SK-N-SH treated with all-trans-retinoic acid at 6 μM for 48 hours (cell line): ENCODE data around the gene RPS19BP1.

ENCODE experiments used
- ATAC-seq: fragments of 200-7000 bp; cut with Tn5 transposase; 3 replicates; pipeline ENCODE4 v1.9.1; 2020; ENCODE audit warnings: mild to moderate bottlenecking, moderate library complexity
- ARNTL ChIP-seq: fragments of 450-650 bp; formaldehyde crosslinking; IDR thresholded peaks from 2 replicates; pipeline ENCODE4 v1.5.0; 2020; ENCODE audit warnings: low read depth, mild to moderate bottlenecking, moderate library complexity, borderline replicate concordance
- BACH2 ChIP-seq: fragments of 250-450 bp; sonication (Bioruptor Pico); IDR thresholded peaks from 2 replicates; pipeline ENCODE4 v1.9.0; 2021; ENCODE audit warnings: mild to moderate bottlenecking, borderline replicate concordance
- CSDC2 ChIP-seq: fragments of 250-450 bp; sonication (Bioruptor Pico); IDR thresholded peaks from 2 replicates; pipeline ENCODE4 v1.5.0; 2020; ENCODE audit warnings: mild to moderate bottlenecking, moderate library complexity
- GLIS3 ChIP-seq: fragments of 250-450 bp; sonication (Bioruptor Pico); IDR thresholded peaks from 2 replicates; pipeline ENCODE4 v1.5.0; 2020; ENCODE audit warnings: mild to moderate bottlenecking, moderate library complexity
- ISL1 ChIP-seq: fragments of 250-450 bp; sonication (Bioruptor Pico); IDR thresholded peaks from 2 replicates; pipeline ENCODE4 v2.1.2; 2022; ENCODE audit warnings: mild to moderate bottlenecking, moderate library complexity
- OSR1 ChIP-seq: fragments of 250-450 bp; sonication (Bioruptor Pico); IDR thresholded peaks from 2 replicates; pipeline ENCODE4 v1.8.0; 2022; ENCODE audit warnings: moderate library complexity, mild to moderate bottlenecking, inconsistent platforms
- PPARA ChIP-seq: fragments of 250-450 bp; sonication (Bioruptor Pico); IDR thresholded peaks from 2 replicates; pipeline ENCODE4 v1.5.0; 2020; ENCODE audit warnings: mild to moderate bottlenecking, borderline replicate concordance
- RARB ChIP-seq: fragments of 250-450 bp; sonication (Bioruptor Pico); IDR thresholded peaks from 2 replicates; pipeline ENCODE4 v1.8.0; 2021; ENCODE audit warnings: mild to moderate bottlenecking, moderate library complexity
- SNAI2 ChIP-seq: fragments of 250-450 bp; sonication (Bioruptor Pico); IDR thresholded peaks from 2 replicates; pipeline ENCODE4 v1.5.0; 2020; ENCODE audit warnings: mild to moderate bottlenecking, moderate library complexity
- TCF4 ChIP-seq: fragments of 250-450 bp; sonication (Bioruptor Pico); IDR thresholded peaks from 2 replicates; pipeline ENCODE4 v1.8.0; 2021; ENCODE audit warnings: mild to moderate bottlenecking, moderate library complexity, borderline replicate concordance
- TOX ChIP-seq: fragments of 250-450 bp; sonication (Bioruptor Pico); IDR thresholded peaks from 2 replicates; pipeline ENCODE4 v1.8.0; 2021; ENCODE audit warnings: mild to moderate bottlenecking, moderate library complexity, borderline replicate concordance
- ZC3H10 ChIP-seq: fragments of 250-450 bp; sonication (Bioruptor Pico); IDR thresholded peaks from 2 replicates; pipeline ENCODE4 v1.5.1; 2021; ENCODE audit warnings: mild to moderate bottlenecking, moderate library complexity
- ZFP3 ChIP-seq: fragments of 250-450 bp; sonication (Bioruptor Pico); IDR thresholded peaks from 2 replicates; pipeline ENCODE4 v1.5.0; 2020; ENCODE audit warnings: mild to moderate bottlenecking, moderate library complexity
- ZFP30 ChIP-seq: fragments of 450-650 bp; formaldehyde crosslinking; IDR thresholded peaks from 2 replicates; pipeline ENCODE4 v1.5.0; 2022; ENCODE audit warnings: mild to moderate bottlenecking, moderate library complexity
- ZNF70 ChIP-seq: fragments of 450-650 bp; formaldehyde crosslinking; IDR thresholded peaks from 2 replicates; pipeline ENCODE4 v1.5.0; 2020; ENCODE audit warnings: mild to moderate bottlenecking, moderate library complexity
- ZNF8 ChIP-seq: fragments of 450-650 bp; formaldehyde crosslinking; IDR thresholded peaks from 2 replicates; pipeline ENCODE4 v1.5.0; 2020; ENCODE audit warnings: mild to moderate bottlenecking, moderate library complexity
- TF ChIP-seq, protein P1 (sequence below): fragments of 250-450 bp; sonication (Bioruptor Pico); IDR thresholded peaks from 2 replicates; pipeline ENCODE4 v1.8.0; 2020; ENCODE audit warnings: mild to moderate bottlenecking, moderate library complexity, borderline replicate concordance
- TF ChIP-seq, protein P2 (sequence below): fragments of 250-450 bp; sonication (Bioruptor Pico); IDR thresholded peaks from 2 replicates; pipeline ENCODE4 v1.5.1; 2021; ENCODE audit warnings: mild to moderate bottlenecking, moderate library complexity
- TF ChIP-seq, protein P3 (sequence below): fragments of 250-450 bp; sonication (Bioruptor Pico); IDR thresholded peaks from 2 replicates; pipeline ENCODE4 v1.5.1; 2020; ENCODE audit warnings: low read depth, mild to moderate bottlenecking, moderate library complexity

The RPS19BP1 gene

DNA sequence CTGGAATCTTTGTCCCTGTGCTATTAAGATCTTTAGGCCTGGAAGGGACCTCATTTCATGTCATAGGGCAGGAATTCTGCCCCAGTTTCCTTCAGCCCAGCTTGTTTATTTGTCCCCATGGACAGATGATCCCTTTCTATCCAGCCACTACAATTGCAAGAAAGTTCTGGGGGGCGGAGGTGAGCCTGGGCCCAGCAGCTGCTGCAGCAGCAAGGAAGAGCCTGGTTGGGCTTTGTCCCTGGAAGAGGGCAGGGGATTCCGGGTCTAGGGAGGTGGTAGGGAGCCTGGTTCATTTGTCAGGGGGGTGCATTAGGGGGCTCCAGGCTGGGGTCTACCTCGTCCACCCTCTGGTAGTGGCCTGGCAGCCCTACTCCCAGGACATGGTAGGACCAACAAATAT is 21.6 kb upstream of the RPS19BP1 start:
- no peak for TF ChIP-seq ISL1 (CRISPR knock-in tag)
- TF ChIP-seq ZC3H10 (CRISPR knock-in tag): no peak
- no peak for TF ChIP-seq OSR1 (CRISPR knock-in tag)
- TF ChIP-seq CSDC2 (CRISPR knock-in tag): no peak
- no peak for TF ChIP-seq RARB
- no peak for TF ChIP-seq PPARA (CRISPR knock-in tag)
- TF ChIP-seq ZFP3: no peak
- TF ChIP-seq, protein P1, sequence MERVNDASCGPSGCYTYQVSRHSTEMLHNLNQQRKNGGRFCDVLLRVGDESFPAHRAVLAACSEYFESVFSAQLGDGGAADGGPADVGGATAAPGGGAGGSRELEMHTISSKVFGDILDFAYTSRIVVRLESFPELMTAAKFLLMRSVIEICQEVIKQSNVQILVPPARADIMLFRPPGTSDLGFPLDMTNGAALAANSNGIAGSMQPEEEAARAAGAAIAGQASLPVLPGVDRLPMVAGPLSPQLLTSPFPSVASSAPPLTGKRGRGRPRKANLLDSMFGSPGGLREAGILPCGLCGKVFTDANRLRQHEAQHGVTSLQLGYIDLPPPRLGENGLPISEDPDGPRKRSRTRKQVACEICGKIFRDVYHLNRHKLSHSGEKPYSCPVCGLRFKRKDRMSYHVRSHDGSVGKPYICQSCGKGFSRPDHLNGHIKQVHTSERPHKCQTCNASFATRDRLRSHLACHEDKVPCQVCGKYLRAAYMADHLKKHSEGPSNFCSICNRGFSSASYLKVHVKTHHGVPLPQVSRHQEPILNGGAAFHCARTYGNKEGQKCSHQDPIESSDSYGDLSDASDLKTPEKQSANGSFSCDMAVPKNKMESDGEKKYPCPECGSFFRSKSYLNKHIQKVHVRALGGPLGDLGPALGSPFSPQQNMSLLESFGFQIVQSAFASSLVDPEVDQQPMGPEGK (CRISPR knock-in tag): no peak
- no peak for ATAC-seq

DNA sequence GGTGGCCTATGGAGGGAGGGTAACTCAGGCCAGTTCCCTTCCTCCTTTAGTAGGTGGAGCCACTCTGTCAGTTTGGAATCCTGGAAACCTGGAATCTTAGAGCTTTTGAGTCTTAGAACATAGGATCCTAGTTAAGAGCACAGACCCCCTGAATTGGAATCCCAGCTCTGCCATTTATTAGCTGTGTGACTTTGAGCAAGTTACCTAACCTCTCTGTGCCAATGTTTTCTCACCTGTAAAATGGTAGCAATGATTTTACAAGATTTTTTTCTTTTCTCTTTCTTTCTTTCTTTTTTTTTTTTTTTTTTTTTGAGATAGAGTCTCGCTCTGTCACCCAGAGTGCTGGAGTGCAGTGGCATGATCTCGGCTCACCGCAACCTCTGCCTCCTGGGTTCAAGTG is 20.9 kb upstream of the RPS19BP1 start:
- ATAC-seq: no peak
- TF ChIP-seq ZFP30 (CRISPR knock-in tag): no peak
- TF ChIP-seq ZNF70 (CRISPR knock-in tag): no peak
- no peak for TF ChIP-seq CSDC2 (CRISPR knock-in tag)
- TF ChIP-seq, protein P2, sequence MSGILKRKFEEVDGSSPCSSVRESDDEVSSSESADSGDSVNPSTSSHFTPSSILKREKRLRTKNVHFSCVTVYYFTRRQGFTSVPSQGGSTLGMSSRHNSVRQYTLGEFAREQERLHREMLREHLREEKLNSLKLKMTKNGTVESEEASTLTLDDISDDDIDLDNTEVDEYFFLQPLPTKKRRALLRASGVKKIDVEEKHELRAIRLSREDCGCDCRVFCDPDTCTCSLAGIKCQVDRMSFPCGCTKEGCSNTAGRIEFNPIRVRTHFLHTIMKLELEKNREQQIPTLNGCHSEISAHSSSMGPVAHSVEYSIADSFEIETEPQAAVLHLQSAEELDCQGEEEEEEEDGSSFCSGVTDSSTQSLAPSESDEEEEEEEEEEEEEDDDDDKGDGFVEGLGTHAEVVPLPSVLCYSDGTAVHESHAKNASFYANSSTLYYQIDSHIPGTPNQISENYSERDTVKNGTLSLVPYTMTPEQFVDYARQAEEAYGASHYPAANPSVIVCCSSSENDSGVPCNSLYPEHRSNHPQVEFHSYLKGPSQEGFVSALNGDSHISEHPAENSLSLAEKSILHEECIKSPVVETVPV (CRISPR knock-in tag): no peak
- no peak for TF ChIP-seq TOX
- TF ChIP-seq ZC3H10 (CRISPR knock-in tag): no peak
- TF ChIP-seq, protein P3, sequence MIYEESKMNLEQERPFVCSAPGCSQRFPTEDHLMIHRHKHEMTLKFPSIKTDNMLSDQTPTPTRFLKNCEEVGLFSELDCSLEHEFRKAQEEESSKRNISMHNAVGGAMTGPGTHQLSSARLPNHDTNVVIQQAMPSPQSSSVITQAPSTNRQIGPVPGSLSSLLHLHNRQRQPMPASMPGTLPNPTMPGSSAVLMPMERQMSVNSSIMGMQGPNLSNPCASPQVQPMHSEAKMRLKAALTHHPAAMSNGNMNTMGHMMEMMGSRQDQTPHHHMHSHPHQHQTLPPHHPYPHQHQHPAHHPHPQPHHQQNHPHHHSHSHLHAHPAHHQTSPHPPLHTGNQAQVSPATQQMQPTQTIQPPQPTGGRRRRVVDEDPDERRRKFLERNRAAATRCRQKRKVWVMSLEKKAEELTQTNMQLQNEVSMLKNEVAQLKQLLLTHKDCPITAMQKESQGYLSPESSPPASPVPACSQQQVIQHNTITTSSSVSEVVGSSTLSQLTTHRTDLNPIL: no peak
- TF ChIP-seq, protein P1 (CRISPR knock-in tag): no peak
- TF ChIP-seq TCF4 (CRISPR knock-in tag): no peak
- TF ChIP-seq BACH2 (CRISPR knock-in tag): no peak
- no peak for TF ChIP-seq ZNF8

DNA sequence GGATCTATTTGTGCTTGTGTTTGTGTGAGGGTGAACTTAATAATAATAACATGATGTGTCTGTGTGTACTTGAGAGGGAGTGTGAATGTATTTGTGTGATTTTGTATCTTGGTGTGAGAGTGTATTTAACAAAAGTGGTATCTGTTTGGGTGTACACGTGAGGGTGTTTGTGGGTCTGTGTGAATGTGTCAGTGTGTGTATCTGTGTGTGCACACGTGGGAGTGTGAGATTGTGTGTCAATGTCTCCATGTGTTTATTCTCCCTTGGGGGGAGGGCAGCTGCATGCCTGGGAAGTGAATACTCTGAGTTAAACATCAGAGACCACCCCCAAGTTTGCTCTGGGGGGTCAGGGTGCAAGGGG is 15.0 kb upstream of the RPS19BP1 start:
- TF ChIP-seq, protein P1 (CRISPR knock-in tag): no peak
- TF ChIP-seq TOX: no peak
- TF ChIP-seq RARB: no peak
- TF ChIP-seq BACH2 (CRISPR knock-in tag): no peak
- no peak for TF ChIP-seq ZC3H10 (CRISPR knock-in tag)
- TF ChIP-seq ARNTL (CRISPR knock-in tag): no peak
- TF ChIP-seq SNAI2 (CRISPR knock-in tag): no peak
- no peak for TF ChIP-seq ZFP3
- no peak for TF ChIP-seq ZNF8
- no peak for TF ChIP-seq GLIS3 (CRISPR knock-in tag)
- no peak for TF ChIP-seq ZNF70 (CRISPR knock-in tag)
- no peak for TF ChIP-seq ISL1 (CRISPR knock-in tag)
- TF ChIP-seq, protein P3: no peak
- TF ChIP-seq, protein P2 (CRISPR knock-in tag): no peak
- ATAC-seq: no peak
